Mucosa of rectum (tissue), 2 donors: ENCODE measurements around the gene TREM2.

Source experiments
- H3K27ac ChIP-seq, 2 donors: one replicate each; pipeline ENCODE4 v1.7.0; 2013; ENCODE audit warnings: inconsistent platforms in 2 of 2, low read depth in 2 of 2, low read length in 2 of 2
- H3K27me3 ChIP-seq, 2 donors: one replicate each; pipeline ENCODE4 v1.7.0; 2013; ENCODE audit warnings: low read length in 2 of 2; ENCODE audit not compliant: control insufficient read depth in 2 of 2, insufficient read depth in 2 of 2
- H3K36me3 ChIP-seq, 2 donors: one replicate each; pipeline ENCODE4 v1.7.0; 2013; ENCODE audit warnings: low read length in 2 of 2; ENCODE audit not compliant: control insufficient read depth in 2 of 2, insufficient read depth in 2 of 2
- H3K4me1 ChIP-seq, 2 donors: one replicate each; pipeline ENCODE4 v1.7.0; 2013; ENCODE audit warnings: low read length in 2 of 2, mild to moderate bottlenecking in 1 of 2; ENCODE audit not compliant: control insufficient read depth in 2 of 2, insufficient read depth in 2 of 2
- H3K4me3 ChIP-seq, 2 donors: one replicate each; pipeline ENCODE4 v1.7.0; 2013; ENCODE audit warnings: low read length in 2 of 2
- H3K9ac ChIP-seq, 2 donors: one replicate each; pipeline ENCODE4 v1.7.0; 2013; ENCODE audit warnings: low read length in 2 of 2, low read depth in 1 of 2, mild to moderate bottlenecking in 1 of 2
- H3K9me3 ChIP-seq, 2 donors: one replicate each; pipeline ENCODE4 v1.7.0; 2013; ENCODE audit warnings: low read length in 2 of 2; ENCODE audit not compliant: control insufficient read depth in 2 of 2
- donor health status: healthy.
- donor health status: Normal muscosa, but diverticular disease.

Gene TREM2

DNA sequence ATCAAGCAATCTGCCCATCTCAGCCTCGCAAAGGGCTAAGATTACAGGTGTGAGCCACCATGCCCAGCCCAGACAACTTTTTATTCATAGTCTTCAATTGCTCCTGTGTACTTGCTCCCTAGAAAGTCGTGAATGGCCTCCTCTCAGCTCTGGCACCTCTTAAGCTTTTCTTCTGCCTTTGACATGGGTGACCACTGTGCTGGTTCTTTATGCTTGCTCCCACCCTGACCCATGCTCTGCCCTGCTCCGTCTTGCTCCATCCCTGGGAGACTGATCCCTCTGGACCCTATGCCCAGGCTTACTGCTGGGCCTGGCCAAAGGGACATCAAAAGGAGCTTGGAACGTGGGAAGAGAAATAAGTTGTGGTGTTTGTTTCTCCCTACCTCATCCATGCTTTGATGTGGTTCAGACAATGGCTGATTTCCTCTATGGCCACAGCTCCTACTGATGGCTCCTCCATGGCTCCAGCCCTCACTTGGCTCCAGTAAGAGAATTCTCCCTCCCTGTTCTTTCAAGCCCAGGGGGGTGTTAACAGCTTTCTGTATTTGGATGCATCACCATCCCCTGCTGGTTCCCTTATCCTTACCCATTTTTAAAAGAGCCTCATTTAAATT lies 7.7 kb upstream of the TREM2 start:
- Histone ChIP-seq H3K4me3 (no peak overlapping the region), H3K9ac (no peak overlapping the region), H3K4me1 (no peaks in the 10 kb centered on the region), H3K27ac (no peak overlapping the region), H3K27me3 (no peaks in the 10 kb centered on the region), H3K9me3 (no peaks in the 10 kb centered on the region), H3K36me3 (no peaks in the 10 kb centered on the region)

- Histone ChIP-seq H3K9me3 (no peaks in the 10 kb centered on the region), H3K4me3 (no peak overlapping the region), H3K27me3 (peaks cover 0 to 2% of the 10 kb centered on the region in 2 donors), H3K27ac (no peak overlapping the region), H3K9ac (no peak overlapping the region), H3K4me1 (no peaks in the 10 kb centered on the region), H3K36me3 (no peaks in the 10 kb centered on the region)
These were observed 4.5 kb upstream of the TREM2 start for GRCh38 chr6:41167173-41167963.

GRCh38 chr6:41164551-41165120 lies 1.7 kb upstream of the TREM2 start:
- H3K4me1 ChIP-seq: no peaks in the 10 kb centered on the region
- H3K36me3 ChIP-seq: no peaks in the 10 kb centered on the region
- no peak overlapping the region for H3K4me3 ChIP-seq
- H3K27ac ChIP-seq: no peak overlapping the region
- no peak overlapping the region for H3K9ac ChIP-seq
- H3K9me3 ChIP-seq: no peaks in the 10 kb centered on the region
- H3K27me3 ChIP-seq: peaks cover 0 to 5% of the 10 kb centered on the region in 2 donors

DNA sequence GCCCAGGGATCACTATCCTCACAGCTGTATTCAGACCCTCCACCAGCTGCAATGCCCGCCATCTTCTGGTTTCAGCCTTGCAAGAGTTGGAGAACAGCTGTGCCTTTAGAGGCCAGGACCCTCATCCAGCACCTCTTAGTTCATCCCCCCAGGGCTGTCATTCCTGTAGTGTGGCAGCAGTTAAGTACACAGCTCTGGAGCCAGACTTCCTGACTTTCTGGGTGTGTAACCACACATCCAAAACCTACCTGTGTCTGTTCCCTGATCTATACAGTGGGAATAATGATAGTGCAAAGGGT lies 452 bp upstream of the TREM2 start:
- H3K36me3 ChIP-seq: no peaks in the 10 kb centered on the region
- no peak overlapping the region for H3K4me3 ChIP-seq

GRCh38 chr6:41161851-41162552 lies 914 bp downstream of the TREM2 start:
- H3K4me1 ChIP-seq: no peaks in the 10 kb centered on the region
- H3K9me3 ChIP-seq: no peaks in the 10 kb centered on the region
- no peak overlapping the region for H3K4me3 ChIP-seq
- H3K9ac ChIP-seq: no peak overlapping the region
- H3K36me3 ChIP-seq: no peaks in the 10 kb centered on the region
- peaks cover 0 to 5% of the 10 kb centered on the region in 2 donors for H3K27me3 ChIP-seq
- no peak overlapping the region for H3K27ac ChIP-seq

More for the DNA sequence above, 452 bp upstream of the TREM2 start:
- H3K27me3 ChIP-seq: peaks cover 0 to 5% of the 10 kb centered on the region in 2 donors
- H3K9ac ChIP-seq: no peak overlapping the region
- H3K4me1 ChIP-seq: no peaks in the 10 kb centered on the region
- no peaks in the 10 kb centered on the region for H3K9me3 ChIP-seq
- no peak overlapping the region for H3K27ac ChIP-seq

- Histone ChIP-seq H3K36me3 (no peaks in the 10 kb centered on the region), H3K27me3 (peaks cover 0 to 5% of the 10 kb centered on the region in 2 donors), H3K4me1 (no peaks in the 10 kb centered on the region), H3K27ac (no peak overlapping the region), H3K4me3 (no peak overlapping the region), H3K9ac (no peak overlapping the region), H3K9me3 (no peaks in the 10 kb centered on the region)
These were observed 1.5 kb downstream of the TREM2 start for GRCh38 chr6:41161380-41161779.

DNA sequence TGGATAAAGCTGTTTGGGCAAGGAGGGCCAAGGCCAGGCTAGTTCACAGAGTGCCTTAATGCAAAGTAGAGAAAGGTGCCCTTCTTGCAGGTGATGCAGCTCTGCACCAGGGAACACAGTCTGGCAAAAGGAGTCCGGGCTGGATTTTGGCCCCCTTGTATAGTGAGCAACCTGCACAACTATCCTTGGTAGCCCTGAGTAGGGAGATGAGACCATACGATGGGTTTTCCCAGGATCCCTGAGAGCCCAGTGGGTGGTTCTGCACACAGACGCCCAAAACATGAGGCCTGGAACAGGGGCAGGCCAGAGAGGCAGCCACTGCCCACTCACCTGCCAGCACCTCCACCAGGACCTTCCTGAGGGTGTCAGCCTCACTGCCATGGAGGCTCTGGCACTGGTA lies 2.0 kb downstream of the TREM2 start:
- no peaks in the 10 kb centered on the region for H3K36me3 ChIP-seq
- H3K9me3 ChIP-seq: no peaks in the 10 kb centered on the region
- no peaks in the 10 kb centered on the region for H3K4me1 ChIP-seq
- no peak overlapping the region for H3K4me3 ChIP-seq
- H3K27me3 ChIP-seq: peaks cover 0 to 5% of the 10 kb centered on the region in 2 donors
- H3K27ac ChIP-seq: no peak overlapping the region
- H3K9ac ChIP-seq: no peak overlapping the region

- Histone ChIP-seq H3K27me3 (peaks cover 0 to 5% of the 10 kb centered on the region in 2 donors), H3K36me3 (no peaks in the 10 kb centered on the region), H3K4me3 (no peak overlapping the region)
These were observed 3.4 kb downstream of the TREM2 start for GRCh38 chr6:41159415-41160082.

DNA sequence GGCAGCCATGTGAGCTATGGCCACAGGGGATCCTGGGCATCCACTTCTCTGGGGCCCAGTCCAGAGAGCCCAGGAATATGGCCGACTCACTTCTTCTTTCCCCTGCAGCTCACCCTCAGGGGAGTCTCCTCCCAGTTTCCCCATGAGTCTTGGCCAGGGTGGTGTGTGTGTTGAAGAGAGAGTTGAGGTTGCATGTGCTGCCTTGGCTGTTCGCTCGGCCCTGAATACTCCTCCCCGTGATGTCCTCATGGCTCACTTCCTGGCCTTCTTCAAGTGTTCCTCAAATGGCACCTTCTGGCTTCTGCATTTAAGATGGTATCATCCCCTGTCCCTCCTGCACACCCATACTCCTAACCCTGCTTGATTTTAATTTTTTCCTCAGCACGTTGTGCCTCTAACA lies 5.6 kb downstream of the TREM2 start:
- H3K4me1 ChIP-seq: no peaks in the 10 kb centered on the region
- no peak overlapping the region for H3K4me3 ChIP-seq
- no peak overlapping the region for H3K27ac ChIP-seq
- no peaks in the 10 kb centered on the region for H3K36me3 ChIP-seq
- H3K27me3 ChIP-seq: peaks cover 0 to 3% of the 10 kb centered on the region in 2 donors
- no peak overlapping the region for H3K9ac ChIP-seq
- H3K9me3 ChIP-seq: no peaks in the 10 kb centered on the region

More at GRCh38 chr6:41159415-41160082, 3.4 kb downstream of the TREM2 start:
- no peak overlapping the region for H3K27ac ChIP-seq
- no peaks in the 10 kb centered on the region for H3K4me1 ChIP-seq
- H3K9me3 ChIP-seq: no peaks in the 10 kb centered on the region
- no peak overlapping the region for H3K9ac ChIP-seq
